ENCODE measurements around the gene DPPA5.

- TF ChIP-seq POLR2A (IDR thresholded peaks at IDR 0.05) = no peak
- TF ChIP-seq CTCF (IDR thresholded peaks at IDR 0.05) = no peak
Observed at GRCh38 chr6:73382462-73383113, 28.5 kb upstream of the DPPA5 start.
